Small intestine (tissue), 7 donors: Measurements from ENCODE around the gene NUDC. TPM values are rescaled to one million over a fixed set of nuclear protein-coding genes. Genes with fewer than 3 reads are reported as not detected.
"Not testable (repeated sequence)": the region's sequence is repeated elsewhere in the genome, so short reads cannot be mapped to it uniquely, and the experiment has no call there.

Experiments
- DNase-seq, 2 donors: peaks; one replicate each; pipeline versions ENCODE4 v3.0.0 to v3.0.0-alpha.2; 2013
- FAIRE-seq: peaks from 2 replicates; lab custom pipeline; 2012; peaks lifted over from hg19 to GRCh38; lab: Jason Lieb, UNC
- H3K27ac ChIP-seq, 3 donors: one replicate each; pipeline ENCODE4 v1.5.1; 2013; ENCODE audit warnings: low read length in 2 of 3, mild to moderate bottlenecking in 2 of 3, control low read depth in 1 of 3, inconsistent platforms in 1 of 3, low read depth in 1 of 3, moderate library complexity in 1 of 3
- H3K27me3 ChIP-seq, 3 donors: one replicate each; pipeline ENCODE4 v1.6.1; 2013; ENCODE audit warnings: low read length in 3 of 3, inconsistent platforms in 1 of 3; ENCODE audit not compliant: control insufficient read depth in 3 of 3, insufficient read depth in 3 of 3
- H3K36me3 ChIP-seq, 3 donors: one replicate each; pipeline ENCODE4 v1.6.1; 2013; ENCODE audit warnings: low read length in 3 of 3, inconsistent platforms in 1 of 3, low read depth in 1 of 3, mild to moderate bottlenecking in 1 of 3, moderate library complexity in 1 of 3; ENCODE audit not compliant: control insufficient read depth in 3 of 3, insufficient read depth in 2 of 3
- H3K4me1 ChIP-seq, 3 donors: one replicate each; pipeline ENCODE4 v1.6.1; 2013; ENCODE audit warnings: low read length in 2 of 3, inconsistent platforms in 1 of 3, low read depth in 1 of 3, mild to moderate bottlenecking in 1 of 3, moderate library complexity in 1 of 3; ENCODE audit not compliant: control insufficient read depth in 3 of 3, insufficient read depth in 2 of 3
- H3K4me3 ChIP-seq, 3 donors: one replicate each; pipeline ENCODE4 v1.5.1; 2013; ENCODE audit warnings: low read length in 3 of 3, control low read depth in 1 of 3, inconsistent platforms in 1 of 3, low read depth in 1 of 3, mild to moderate bottlenecking in 1 of 3, moderate library complexity in 1 of 3
- H3K9me3 ChIP-seq, 2 donors: one replicate each; pipeline ENCODE4 v1.6.1; 2013; ENCODE audit warnings: low read depth in 1 of 2, low read length in 1 of 2; ENCODE audit not compliant: control insufficient read depth in 2 of 2, insufficient read depth in 1 of 2
- WGBS, 3 donors: extraction: QIAGEN DNeasy Blood & Tissue Kit; methylation state at CpG; one replicate each; pipeline ENCODE4 v1.1.7; 2013; 5-methylcytosine and 5-hydroxymethylcytosine counted together
- polyA plus RNA-seq, 4 donors: library from polyadenylated mRNA; stranded (reverse) in 3 of 4; unstranded in 1 of 4; fragments of 200-250 nt in 3 of 4; fragments of 120-200 nt in 1 of 4; gene quantifications; one replicate each; pipeline versions ENCODE4 v1.2.1 to v1.2.3, GENCODE V29; 2013
- donor health status: healthy with polysubstance abuse.
- donor health status: control.
- donor health status: control.
- donor health status: Bipolar disorder and iron deficiency.
- donor health status: healthy.

The NUDC gene
- polyA plus RNA-seq, 4 donors, result 39.4 to 70.5 (median 50.1) TPM

DNA sequence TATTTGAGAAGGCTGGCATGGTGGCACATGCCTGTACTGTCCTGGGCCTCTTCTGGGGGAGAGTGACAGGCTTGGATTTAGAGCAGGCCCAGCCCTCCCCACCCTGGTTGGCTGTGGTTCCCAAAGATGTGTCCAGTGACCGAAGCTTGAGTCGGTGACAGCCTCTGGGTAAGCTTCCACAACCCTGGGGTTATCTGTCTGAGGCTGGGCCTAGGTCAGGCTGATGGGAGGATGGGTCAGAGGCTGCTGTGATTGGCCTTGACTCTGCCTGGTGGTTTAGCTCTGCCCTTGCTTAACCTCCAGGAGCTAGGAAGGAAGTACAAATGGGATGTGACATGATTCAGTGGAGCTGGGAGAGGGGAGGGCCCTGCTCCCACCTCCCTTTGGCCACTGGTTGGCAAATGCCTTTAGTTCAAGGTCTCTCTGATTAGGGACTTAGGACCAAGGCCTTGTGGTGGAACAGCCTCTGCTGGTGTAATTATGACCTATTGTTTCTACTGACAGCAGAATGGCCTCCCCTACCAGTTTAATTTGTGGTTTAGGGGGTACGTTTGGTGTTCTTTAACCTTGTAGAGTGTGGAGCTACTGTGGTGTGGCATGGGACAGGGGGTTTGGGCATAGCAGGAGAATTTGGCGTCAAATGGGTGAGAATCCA is 16.6 kb downstream of the NUDC start:
- DNase-seq, result no peak
- peaks cover 0 to 7% (median 0%) of the 10 kb centered on the region in 3 donors for H3K4me1 ChIP-seq
- no peak overlapping the region for H3K27ac ChIP-seq
- WGBS, 3 donors, result 87 to 93% (median 93%) methylated on average over 4 of the region's 4 CpGs
- no peaks in the 10 kb centered on the region for H3K27me3 ChIP-seq
- no peak overlapping the region for H3K4me3 ChIP-seq
- H3K36me3 ChIP-seq, result peaks cover 11 to 79% (median 12%) of the 10 kb centered on the region in 3 donors
- FAIRE-seq, result no peak
- no peaks in the 10 kb centered on the region for H3K9me3 ChIP-seq

DNA sequence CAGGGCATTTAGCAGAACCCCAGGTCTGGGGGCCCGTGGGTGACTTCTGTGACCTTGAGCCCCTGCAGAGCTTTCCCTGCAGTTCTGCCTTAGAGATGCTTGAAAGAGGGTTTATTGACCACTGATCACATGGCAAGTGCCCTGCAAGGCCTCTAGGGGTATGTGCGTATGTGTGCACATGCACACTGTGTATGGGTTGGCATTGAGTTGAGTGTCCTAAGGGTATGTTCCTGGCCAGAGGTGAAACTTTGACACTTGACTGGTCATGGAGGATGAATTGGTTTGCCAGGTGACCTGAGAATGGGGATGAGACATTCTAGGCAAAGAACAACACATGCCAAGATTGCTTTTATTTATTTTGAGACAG is 17.1 kb downstream of the NUDC start:
- no peaks in the 10 kb centered on the region for H3K9me3 ChIP-seq
- DNase-seq (no peak), FAIRE-seq (no peak)
- H3K4me1 ChIP-seq, result peaks cover 0 to 7% (median 0%) of the 10 kb centered on the region in 3 donors
- H3K36me3 ChIP-seq, result peaks cover 13 to 81% (median 15%) of the 10 kb centered on the region in 3 donors
- no peak overlapping the region for H3K4me3 ChIP-seq
- H3K27me3 ChIP-seq, result no peaks in the 10 kb centered on the region
- no peak overlapping the region for H3K27ac ChIP-seq
- 88 to 95% (median 89%) methylated on average over 2 of the region's 2 CpGs for WGBS, 3 donors

DNA sequence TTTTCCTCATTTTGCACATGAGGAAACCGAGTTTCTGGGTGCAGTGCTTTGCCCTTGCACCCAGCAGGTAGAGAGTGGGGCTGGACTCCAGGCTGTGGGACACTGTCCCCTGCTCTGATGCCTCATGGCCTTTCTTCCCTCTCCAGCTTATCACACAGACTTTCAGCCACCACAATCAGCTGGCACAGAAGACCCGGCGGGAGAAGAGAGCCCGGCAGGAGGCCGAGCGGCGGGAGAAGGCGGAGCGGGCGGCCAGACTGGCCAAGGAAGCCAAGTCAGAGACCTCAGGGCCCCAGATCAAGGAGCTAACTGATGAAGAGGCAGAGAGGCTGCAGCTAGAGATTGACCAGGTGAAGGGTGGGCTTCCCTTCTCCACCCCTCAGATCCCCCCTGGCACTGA is 19.8 kb downstream of the NUDC start:
- 91 to 96% (median 92%) methylated on average over 10 of the region's 10 CpGs for WGBS, 3 donors
- no peak for DNase-seq
- no peak overlapping the region for H3K4me3 ChIP-seq
- peaks cover 12 to 91% (median 23%) of the 10 kb centered on the region in 3 donors for H3K36me3 ChIP-seq
- H3K27me3 ChIP-seq, result no peaks in the 10 kb centered on the region
- H3K27ac ChIP-seq, result no peak overlapping the region
- H3K4me1 ChIP-seq, result peaks cover 0 to 27% (median 0%) of the 10 kb centered on the region in 3 donors
- FAIRE-seq, result no peak
- H3K9me3 ChIP-seq, result no peaks in the 10 kb centered on the region

DNA sequence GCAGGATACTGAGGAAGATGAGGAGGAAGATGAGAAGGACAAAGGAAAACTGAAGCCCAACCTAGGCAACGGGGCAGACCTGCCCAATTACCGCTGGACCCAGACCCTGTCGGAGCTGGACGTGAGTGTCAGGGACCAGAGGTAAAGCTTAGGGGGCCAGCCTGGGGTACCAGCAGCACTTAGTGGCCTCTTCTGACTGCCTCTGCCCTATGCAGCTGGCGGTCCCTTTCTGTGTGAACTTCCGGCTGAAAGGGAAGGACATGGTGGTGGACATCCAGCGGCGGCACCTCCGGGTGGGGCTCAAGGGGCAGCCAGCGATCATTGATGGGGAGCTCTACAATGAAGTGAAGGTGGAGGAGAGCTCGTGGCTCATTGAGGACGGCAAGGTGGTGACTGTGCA is 21.1 kb downstream of the NUDC start:
- no peak for DNase-seq
- H3K36me3 ChIP-seq, result peaks cover 14 to 93% (median 24%) of the 10 kb centered on the region in 3 donors
- H3K4me1 ChIP-seq, result peaks cover 0 to 36% (median 0%) of the 10 kb centered on the region in 3 donors
- WGBS, 3 donors, result 96 to 99% (median 98%) methylated on average over 12 of the region's 12 CpGs
- no peak overlapping the region for H3K27ac ChIP-seq
- H3K9me3 ChIP-seq, result no peaks in the 10 kb centered on the region
- H3K27me3 ChIP-seq, result no peaks in the 10 kb centered on the region
- no peak for FAIRE-seq
- no peak overlapping the region for H3K4me3 ChIP-seq

DNA sequence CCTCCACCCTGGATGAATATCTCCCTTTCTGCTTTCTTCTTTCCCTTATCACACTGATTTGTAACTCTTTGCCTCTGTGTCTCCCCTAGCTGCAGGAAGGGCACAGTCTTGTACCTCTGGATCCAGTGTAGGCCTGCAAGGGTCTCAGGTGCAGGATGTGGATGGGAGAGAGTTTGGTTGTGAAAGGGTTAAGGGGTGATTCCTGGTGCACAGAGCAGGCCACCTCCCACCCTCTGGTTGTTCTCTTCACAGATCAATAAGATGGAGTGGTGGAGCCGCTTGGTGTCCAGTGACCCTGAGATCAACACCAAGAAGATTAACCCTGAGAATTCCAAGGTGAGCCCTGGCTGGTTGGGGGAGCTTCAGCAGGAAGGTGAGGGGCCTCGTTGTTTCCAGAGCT is 23.6 kb downstream of the NUDC start:
- DNase-seq, result no peak
- Histone ChIP-seq H3K4me3 (no peak overlapping the region), H3K9me3 (no peaks in the 10 kb centered on the region), H3K36me3 (peaks cover 14 to 92% (median 24%) of the 10 kb centered on the region in 3 donors), H3K27ac (peak overlapping the region; percentile 48 to 65 (median 49)), H3K27me3 (no peaks in the 10 kb centered on the region), H3K4me1 (peaks cover 0 to 36% (median 0%) of the 10 kb centered on the region in 3 donors)
- WGBS, 3 donors, result 11 to 46% (median 29%) methylated on average over 2 of the region's 2 CpGs
- FAIRE-seq, result no peak

DNA sequence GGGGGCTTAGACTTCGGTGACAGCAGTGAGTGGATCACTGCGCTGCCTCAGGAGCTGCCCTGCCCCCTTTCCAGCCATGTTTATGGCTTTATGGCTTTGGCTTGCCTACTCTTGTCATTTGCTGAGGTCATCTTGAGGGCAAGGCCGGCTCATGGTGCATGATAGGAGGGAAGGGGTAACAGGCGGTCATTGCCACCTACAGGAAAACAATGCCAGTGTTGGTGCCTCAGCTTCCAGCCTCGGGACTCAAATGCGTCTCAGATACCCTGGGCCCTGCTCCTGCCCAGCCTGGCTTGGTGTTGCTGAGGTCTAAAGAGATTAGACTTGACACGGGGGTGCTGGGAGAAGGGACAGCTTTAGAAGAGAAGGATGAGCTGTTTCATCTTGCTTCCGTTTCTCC is 24.2 kb downstream of the NUDC start:
- H3K4me3 ChIP-seq, result no peak overlapping the region
- WGBS, 3 donors, result 22 to 56% (median 23%) methylated on average over 8 of the region's 8 CpGs
- H3K27ac ChIP-seq, result peak overlapping the region; percentile 65 to 78 (median 73)
- H3K27me3 ChIP-seq, result no peaks in the 10 kb centered on the region
- DNase-seq (peak; percentile 93 to 96), FAIRE-seq (no peak)
- peaks cover 0 to 42% (median 0%) of the 10 kb centered on the region in 3 donors for H3K4me1 ChIP-seq
- peaks cover 14 to 94% (median 24%) of the 10 kb centered on the region in 3 donors for H3K36me3 ChIP-seq
- no peaks in the 10 kb centered on the region for H3K9me3 ChIP-seq

DNA sequence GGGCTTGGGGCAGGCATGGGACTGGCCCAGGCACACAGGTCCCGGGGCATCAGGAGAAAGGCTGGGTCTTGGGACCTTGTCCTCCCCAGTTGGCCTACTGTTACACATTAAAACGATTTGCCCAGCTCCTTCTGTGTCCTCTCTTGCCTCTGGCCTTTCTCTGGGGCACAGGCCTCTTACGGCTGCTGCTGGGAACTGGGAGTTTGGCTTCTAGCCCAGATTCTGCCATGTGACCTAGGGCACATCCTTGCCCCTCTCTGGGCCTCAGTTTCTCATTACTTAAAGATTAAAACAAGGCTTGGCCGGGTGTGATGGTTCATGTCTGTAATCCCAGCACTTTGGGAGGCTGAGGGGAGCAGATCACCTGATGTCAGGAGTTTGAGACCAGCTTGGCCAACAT is 24.7 kb downstream of the NUDC start:
- 22 to 67% (median 37%) methylated on average over 4 of the region's 4 CpGs for WGBS, 3 donors
- no peaks in the 10 kb centered on the region for H3K27me3 ChIP-seq
- peaks cover 0 to 47% (median 0%) of the 10 kb centered on the region in 3 donors for H3K4me1 ChIP-seq
- H3K4me3 ChIP-seq, result no peak overlapping the region
- peaks cover 14 to 96% (median 24%) of the 10 kb centered on the region in 3 donors for H3K36me3 ChIP-seq
- DNase-seq, result peak; percentile 62 to 66
- H3K9me3 ChIP-seq, result no peaks in the 10 kb centered on the region
- peak overlapping the region; percentile 65 to 78 (median 73) for H3K27ac ChIP-seq
- no peak for FAIRE-seq

DNA sequence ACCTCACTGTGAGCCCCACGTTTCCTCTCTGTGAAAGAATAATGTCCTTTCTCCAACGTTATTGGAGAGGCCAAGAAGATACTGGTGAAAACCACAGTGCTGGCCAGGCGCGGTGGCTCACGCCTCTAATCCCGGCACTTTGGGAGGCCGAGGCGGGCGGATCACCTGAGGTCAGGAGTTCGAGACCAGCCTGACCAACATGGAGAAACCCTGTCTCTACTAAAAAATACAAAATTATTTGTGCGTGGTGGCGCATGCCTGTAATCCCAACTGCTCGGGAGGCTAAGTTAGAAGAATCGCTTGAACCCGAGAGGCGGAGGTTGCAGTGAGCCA is 27.1 kb downstream of the NUDC start:
- H3K4me3 ChIP-seq, H3K27me3 ChIP-seq, H3K27ac ChIP-seq, FAIRE-seq, H3K9me3 ChIP-seq, DNase-seq: not testable (repeated sequence)
- peaks cover 0 to 50% (median 0%) of the 10 kb centered on the region in 3 donors for H3K4me1 ChIP-seq
- 86 to 91% (median 87%) methylated on average over 16 of the region's 16 CpGs for WGBS, 3 donors
- H3K36me3 ChIP-seq, result peaks cover 5 to 90% (median 13%) of the 10 kb centered on the region in 3 donors
